ENCODE results near the gene OR6K2.

OR6K2 gene

GRCh38 chr1:158686111-158687009, 14.1 kb downstream of the OR6K2 start, which contains the start of gene SPTA1:
Gene SPTA1 (minus strand): TSS chr1:158686715. CDS start chr1:158686517, 198 bp downstream.
- DNase-seq (ENCODE audit: low read depth in 2 of 2) = no peak

GRCh38 chr1:158685085-158685484, 15.4 kb downstream of the OR6K2 start:
- no peak for DNase-seq (ENCODE audit: low read depth in 2 of 2)

- no peak for DNase-seq (ENCODE audit: low read depth in 2 of 2)
Observed at GRCh38 chr1:158681606-158682005, 18.8 kb downstream of the OR6K2 start.

- DNase-seq (ENCODE audit: low read depth in 2 of 2) = no peak
Observed at GRCh38 chr1:158679289-158679688, 21.2 kb downstream of the OR6K2 start.

GRCh38 chr1:158675563-158676323, 24.7 kb downstream of the OR6K2 start:
- no peak for DNase-seq (ENCODE audit: low read depth in 2 of 2)

GRCh38 chr1:158674302-158674701, 26.1 kb downstream of the OR6K2 start:
- DNase-seq (ENCODE audit: low read depth in 2 of 2) = no peak

GRCh38 chr1:158666037-158666436, 34.4 kb downstream of the OR6K2 start:
- DNase-seq (ENCODE audit: low read depth in 2 of 2) = no peak

GRCh38 chr1:158654571-158654970, 45.9 kb downstream of the OR6K2 start:
- no peak for DNase-seq (ENCODE audit: low read depth in 2 of 2)

GRCh38 chr1:158654086-158654485, 46.4 kb downstream of the OR6K2 start:
- DNase-seq (ENCODE audit: low read depth in 2 of 2) = no peak

- no peak for DNase-seq (ENCODE audit: low read depth in 2 of 2)
Observed at GRCh38 chr1:158652721-158653334, 47.6 kb downstream of the OR6K2 start.
